H1 (cell line): Measurements from ENCODE around the gene WNK2. TPM values are rescaled to one million over a fixed set of nuclear protein-coding genes. Genes with fewer than 3 reads are reported as not detected.

Source experiments
- CHD1 ChIP-seq: IDR thresholded peaks from 2 replicates; pipeline ENCODE4 v1.6.1; 2012; ENCODE audit warnings: low read depth, low read length, improper control_type of control experiment
- CHD7 ChIP-seq: fragments of 300-600 bp; sonication (generic); IDR thresholded peaks from 2 replicates; pipeline ENCODE4 v1.7.1; 2012; ENCODE audit warnings: low read length, moderate library complexity, mild to moderate bottlenecking, inconsistent platforms; ENCODE audit not compliant: insufficient replicate concordance
- CREB1 ChIP-seq: IDR thresholded peaks from 2 replicates; pipeline ENCODE4 v1.6.1; 2012; ENCODE audit warnings: inconsistent platforms
- MAFK ChIP-seq: IDR thresholded peaks from 2 replicates; pipeline ENCODE4 v1.6.1; 2012; ENCODE audit warnings: low read depth, mild to moderate bottlenecking, improper control_type of control experiment, low read length
- RAD21 ChIP-seq, 2 experiments: IDR thresholded peaks in 1 of 2; conservative IDR thresholded peaks in 1 of 2; 2 replicates each; pipeline ENCODE4 v1.6.1; 2011; ENCODE audit warnings: low read depth in 2 of 2, low read length in 2 of 2, improper control_type of control experiment in 1 of 2, inconsistent platforms in 1 of 2, mild to moderate bottlenecking in 1 of 2, moderate library complexity in 1 of 2
- RBBP5 ChIP-seq: IDR thresholded peaks from 2 replicates; pipeline ENCODE4 v1.7.1; 2012; ENCODE audit warnings: low read depth, mild to moderate bottlenecking, inconsistent platforms, low read length, moderate library complexity, borderline replicate concordance
- RXRA ChIP-seq: IDR thresholded peaks from 2 replicates; pipeline ENCODE4 v1.6.1; 2011; ENCODE audit warnings: low read depth, mild to moderate bottlenecking, low read length, moderate library complexity; ENCODE audit not compliant: insufficient read depth
- SAP30 ChIP-seq: fragments of 300-600 bp; sonication (generic); IDR thresholded peaks from 2 replicates; pipeline ENCODE4 v1.7.1; 2012; ENCODE audit warnings: low read length, moderate library complexity, mild to moderate bottlenecking, inconsistent platforms; ENCODE audit not compliant: insufficient read depth, insufficient replicate concordance
- SP2 ChIP-seq: IDR thresholded peaks from 2 replicates; pipeline ENCODE4 v1.6.1; 2012; ENCODE audit warnings: mild to moderate bottlenecking, low read length, inconsistent platforms
- TAF7 ChIP-seq: optimal IDR thresholded peaks from 2 replicates; pipeline ENCODE3; 2011; ENCODE audit warnings: low read depth, mild to moderate bottlenecking, inconsistent platforms, low read length, moderate library complexity, borderline replicate concordance
- polyA plus RNA-seq, 7 experiments: library from polyadenylated mRNA; depleted of rRNA in 3 of 7; stranded (reverse) in 5 of 7; unstranded in 2 of 7; fragments of >200 nt in 5 of 7; fragments of 200-250 nt in 2 of 7; gene quantifications; 1 replicate in 5 of 7; 2 replicates in 1 of 7; 4 replicates in 1 of 7; pipeline versions ENCODE4 v1.2.1 to v1.2.3, GENCODE V29; 2011 to 2013; ENCODE audit warnings: missing spikeins in 2 of 7, mixed read lengths in 2 of 7
- total RNA-seq: library from RNA; stranded (reverse); fragmentation: NEBNext Ultra II Directional; extraction: Animal tissue kit (Norgen Biotek cat#: 25700); gene quantifications from 2 replicates; pipeline ENCODE4 v1.2.1, GENCODE V29; 2021

Gene WNK2
- total and polyA plus RNA-seq, 2 of the 8 experiments (the other 6 are each of a cell fraction or from before 2014, with no cell fraction given): 12.0 to 87.2 TPM

GRCh38 chr9:93151097-93151784 is 32.7 kb upstream of the WNK2 start (continued):
- no peak for TF ChIP-seq CHD7
- no peak for TF ChIP-seq SAP30
- no peak for TF ChIP-seq CHD1
- no peak for TF ChIP-seq TAF7
- peak in 1 of 2 experiments; percentile 28; a peak in 1 of 4 replicates for TF ChIP-seq RAD21 (IDR thresholded peaks at IDR 0.05 in 1 of 2, conservative IDR thresholded peaks at IDR 0.05 in 1 of 2; ENCODE audit: low read depth in 2 of 2, low read length in 2 of 2)
- no peak for TF ChIP-seq RXRA
- no peak for TF ChIP-seq CREB1
- no peak for TF ChIP-seq RBBP5
- no peak for TF ChIP-seq SP2
- TF ChIP-seq MAFK: no peak
